Stimulated activated CD8-positive, alpha-beta memory T cell treated with anti-CD3 and anti-CD28 coated beads, Interleukin-2, amount 100 ng/mL, for 48 hours (primary cell): ENCODE data around the gene HOXA7.

ENCODE experiments used
- DNase-seq, 2 donors: peaks; one replicate each; pipeline ENCODE4 v3.0.0-alpha.2; 2020; ENCODE audit warnings: low read depth in 2 of 2

Gene HOXA7

DNA sequence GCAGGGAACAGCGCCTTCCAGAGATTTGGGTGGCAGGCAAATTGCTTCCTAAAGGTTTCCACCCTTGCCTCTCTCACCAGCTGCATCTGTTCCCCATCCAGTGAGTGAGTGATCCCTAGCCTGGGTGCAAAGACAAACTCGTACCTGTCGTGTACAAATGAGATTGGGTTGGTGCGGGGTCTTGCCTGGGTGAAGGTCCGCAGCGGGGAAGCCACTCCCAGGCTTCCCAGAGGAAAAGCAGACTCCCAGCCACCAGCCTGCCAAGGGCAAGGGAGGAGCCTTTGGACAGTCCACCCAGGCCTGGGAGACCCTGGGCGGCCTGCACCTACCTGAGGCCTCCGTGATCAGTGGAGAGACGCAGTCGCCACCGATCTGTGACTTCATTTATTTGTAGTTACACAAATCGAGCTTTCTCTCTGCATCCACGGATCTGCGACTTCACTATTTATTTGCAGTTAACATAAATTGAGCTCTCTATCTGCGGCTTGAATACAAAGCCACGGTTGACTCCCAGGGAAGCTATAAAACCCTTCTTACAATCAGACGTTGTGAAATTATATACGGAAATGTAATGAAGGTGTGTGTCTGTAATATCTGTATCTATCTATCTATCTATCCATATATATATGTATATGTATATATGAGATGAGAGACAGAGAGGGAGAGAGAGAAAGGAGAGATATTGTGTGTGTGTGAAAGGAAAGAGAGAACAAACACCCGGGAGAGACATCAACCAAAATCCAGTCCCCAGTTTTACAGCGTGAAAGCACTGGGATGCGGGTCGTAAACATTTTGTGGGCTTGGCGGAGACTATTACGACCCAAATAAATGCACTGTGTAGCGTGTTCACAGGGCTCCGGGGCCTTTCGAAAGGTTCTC, 3.0 kb upstream of the HOXA7 start:
- DNase-seq: no peak

DNA sequence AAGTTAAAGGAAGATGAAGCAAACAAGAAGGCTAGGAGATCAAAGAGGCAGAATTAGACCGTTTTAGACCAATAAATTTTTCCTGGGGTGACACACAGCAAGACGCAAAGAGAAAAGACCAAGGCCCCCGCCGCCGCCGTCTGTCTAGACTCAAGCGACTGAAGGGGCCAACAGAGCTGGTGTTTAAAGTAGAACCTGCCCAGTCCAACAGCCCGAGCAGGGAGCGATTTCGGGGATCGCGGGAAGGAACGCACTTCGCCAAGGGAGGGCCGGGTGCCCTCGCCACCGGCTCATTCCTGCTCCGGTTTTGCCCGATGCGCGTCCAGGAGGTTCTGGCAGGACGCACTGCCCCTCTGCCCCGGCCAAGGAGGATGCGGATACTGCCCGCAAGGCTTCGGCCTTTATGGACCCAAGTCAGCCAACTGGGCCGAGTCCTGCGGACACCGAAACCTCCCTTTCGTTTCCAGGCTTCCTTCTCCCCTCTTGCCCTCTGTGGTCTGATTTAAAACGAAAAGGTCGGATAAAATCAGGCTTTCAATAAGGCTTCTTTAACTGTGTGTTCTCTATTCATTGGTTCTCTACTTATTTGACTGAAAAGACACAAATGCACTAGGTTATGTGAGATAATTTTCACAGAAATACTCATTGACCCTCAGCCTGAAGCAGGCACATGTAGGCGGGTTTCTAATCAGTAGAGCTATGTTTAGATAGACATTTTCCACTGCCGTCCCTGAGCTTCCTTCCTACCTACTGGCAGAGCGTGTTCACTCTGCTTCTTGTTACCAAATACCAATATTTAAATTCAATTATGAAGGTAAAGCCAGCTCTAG, 2.2 kb upstream of the HOXA7 start:
- DNase-seq: no peak

DNA sequence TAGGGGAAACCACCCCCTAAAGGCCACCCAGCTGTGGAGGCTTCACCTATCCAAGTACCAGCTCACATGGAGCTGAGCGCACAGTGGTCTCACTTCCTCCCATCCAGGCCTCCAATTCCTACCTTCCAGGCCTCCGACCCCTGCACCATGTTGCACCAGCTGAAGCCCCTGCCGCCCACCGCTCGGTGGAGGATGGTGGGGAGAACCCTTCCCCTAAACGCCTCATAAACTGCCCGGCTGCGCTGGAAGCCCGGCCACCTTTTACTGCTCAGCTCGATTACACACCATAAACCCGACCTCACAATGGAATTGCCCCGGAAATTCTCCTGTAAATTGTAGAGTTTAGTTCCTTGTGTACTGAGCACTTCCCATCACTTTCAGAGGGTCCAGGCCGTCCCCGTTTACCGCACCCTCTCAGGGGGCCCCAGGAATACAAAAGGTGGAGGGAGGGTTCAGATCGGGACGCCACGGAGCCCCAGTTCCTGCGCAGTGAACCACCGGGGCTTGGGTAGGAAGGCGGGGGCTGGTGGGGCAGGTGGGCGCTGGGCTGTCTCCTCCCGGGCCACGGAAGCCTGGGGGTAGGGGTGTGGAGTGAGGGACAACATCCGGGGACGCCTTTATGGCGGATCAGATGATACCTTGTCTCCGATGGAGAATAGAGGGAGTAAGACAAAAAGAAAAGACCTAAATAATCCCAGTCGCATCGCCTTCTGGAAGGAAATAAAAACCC, 1.4 kb upstream of the HOXA7 start:
- DNase-seq: no peak

DNA sequence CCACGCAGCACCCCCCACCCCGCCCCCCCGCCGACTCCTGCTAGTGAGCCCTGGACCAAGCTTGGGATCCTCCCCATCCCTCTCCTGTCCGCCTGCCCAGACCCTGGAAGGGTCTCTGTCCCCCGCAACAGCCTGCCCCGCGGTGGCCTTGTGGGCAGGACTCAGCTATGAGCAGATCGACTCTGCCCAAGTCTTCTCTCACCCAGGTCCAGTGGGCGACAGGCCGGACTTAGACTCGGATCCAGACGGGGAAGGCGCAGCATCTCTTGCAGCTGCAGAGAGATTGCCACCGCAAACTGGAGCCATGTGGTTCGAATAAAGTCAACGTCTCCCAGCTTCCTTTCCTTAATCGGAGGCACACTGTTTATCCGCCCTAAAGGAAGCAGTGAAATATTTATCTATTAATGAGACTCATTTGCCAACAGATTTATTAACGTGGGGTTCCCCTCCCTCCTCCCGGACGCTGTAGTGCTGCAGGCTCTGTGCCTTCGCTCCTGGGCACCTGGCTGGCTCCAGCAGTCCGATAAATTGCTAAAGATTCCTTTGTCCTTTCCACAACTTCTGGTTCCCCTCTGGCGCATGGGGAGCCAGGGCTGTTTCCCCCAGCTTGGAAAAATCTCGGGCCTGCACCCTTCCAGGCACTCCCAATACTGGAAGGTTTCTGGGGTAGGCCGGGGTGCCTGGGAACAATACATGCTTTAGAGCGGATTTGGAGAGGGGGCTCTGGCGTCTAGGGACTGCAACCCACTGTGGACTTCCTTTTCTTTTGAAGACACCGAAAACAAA, 634 bp upstream of the HOXA7 start:
- no peak for DNase-seq

DNA sequence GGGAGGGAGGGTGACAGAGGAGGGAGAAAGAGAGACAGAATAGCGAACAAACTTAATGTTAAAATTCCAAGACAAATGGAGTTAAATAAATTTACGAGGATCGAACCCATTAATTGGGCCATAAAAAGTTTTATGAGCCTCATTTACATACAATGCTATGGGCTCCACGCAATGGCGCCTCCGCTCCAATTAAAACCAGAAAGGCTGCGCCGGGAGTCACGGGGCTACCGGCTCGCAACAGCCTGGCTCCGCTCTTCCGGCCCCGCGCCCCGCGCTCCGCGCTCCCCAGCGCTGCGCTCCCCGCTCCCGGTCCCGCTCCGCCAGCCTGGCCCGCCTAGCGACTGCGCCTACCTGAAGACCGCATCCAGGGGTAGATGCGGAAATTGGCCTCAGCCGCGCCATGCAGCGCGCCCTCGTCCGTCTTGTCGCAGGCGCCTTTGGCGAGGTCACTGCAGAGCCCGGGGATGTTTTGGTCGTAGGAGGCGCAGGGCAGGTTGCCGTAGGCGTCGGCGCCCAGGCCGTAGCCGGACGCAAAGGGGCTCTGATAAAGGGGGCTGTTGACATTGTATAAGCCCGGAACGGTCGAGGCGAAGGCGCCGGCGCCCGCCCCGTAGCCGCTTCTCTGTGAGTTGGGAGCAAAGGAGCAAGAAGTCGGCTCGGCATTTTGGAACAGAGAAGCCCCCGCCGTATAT, 513 bp downstream of the HOXA7 start:
- no peak for DNase-seq

DNA sequence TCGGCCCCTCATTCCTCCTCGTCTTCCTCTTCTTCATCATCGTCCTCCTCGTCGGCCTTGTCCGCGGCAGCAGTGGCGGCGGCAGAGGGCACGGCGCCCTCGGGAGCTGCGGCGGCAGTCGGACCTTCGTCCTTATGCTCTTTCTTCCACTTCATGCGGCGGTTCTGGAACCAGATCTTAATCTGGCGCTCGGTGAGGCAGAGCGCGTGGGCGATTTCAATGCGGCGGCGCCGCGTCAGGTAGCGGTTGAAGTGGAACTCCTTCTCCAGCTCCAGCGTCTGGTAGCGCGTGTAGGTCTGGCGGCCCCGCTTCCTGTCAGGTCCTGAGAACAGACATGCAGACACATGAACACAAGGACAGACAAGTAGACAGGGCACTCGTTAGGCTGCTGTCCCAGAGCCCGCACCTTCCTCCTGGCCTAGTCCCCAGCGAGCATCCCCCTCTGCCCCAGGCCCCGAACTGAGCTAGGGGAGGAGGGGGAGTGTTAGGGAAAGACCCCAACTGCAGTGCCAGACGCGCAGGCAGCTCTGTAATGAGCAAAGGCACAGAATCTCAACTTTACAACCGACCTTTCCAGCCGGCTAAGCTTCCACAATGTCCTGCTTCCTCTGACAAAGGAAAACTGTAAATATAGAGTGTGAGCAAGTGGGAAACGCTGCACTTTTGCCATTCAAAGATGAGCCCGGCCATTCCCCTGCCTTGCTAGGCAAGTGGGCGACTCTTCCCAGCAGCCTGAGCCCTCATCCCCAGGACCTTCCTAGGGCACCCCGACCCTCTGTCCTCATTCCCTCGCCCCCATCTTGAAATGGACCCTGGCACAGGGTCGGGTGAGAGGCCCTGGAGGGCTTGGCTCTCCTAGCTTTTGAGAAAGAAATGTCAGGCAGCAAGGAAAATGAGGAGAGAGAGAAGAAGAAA, 1.3 kb downstream of the HOXA7 start:
- DNase-seq: peak in 1 of 2 donors; percentile 40

DNA sequence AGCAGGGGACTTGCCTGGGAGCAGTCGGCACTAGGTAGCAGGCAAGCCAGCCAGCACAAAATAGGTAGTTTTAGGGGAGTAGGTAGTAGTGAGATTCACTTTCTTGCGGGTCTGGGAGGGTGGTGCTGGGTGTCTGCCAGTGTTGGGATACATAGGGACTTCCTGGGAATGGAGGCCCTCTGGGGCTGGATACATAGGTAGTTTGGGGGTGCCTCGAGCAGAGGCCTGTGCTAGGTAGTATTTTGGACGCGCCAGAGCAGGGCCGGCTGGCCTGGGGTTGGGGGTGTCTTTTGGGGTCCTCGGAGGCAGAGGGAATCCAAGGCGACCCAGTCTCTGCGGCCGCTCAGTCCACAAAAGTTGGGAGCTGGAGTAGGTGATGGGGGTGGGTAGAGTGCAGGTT, 2.1 kb downstream of the HOXA7 start:
- no peak for DNase-seq

DNA sequence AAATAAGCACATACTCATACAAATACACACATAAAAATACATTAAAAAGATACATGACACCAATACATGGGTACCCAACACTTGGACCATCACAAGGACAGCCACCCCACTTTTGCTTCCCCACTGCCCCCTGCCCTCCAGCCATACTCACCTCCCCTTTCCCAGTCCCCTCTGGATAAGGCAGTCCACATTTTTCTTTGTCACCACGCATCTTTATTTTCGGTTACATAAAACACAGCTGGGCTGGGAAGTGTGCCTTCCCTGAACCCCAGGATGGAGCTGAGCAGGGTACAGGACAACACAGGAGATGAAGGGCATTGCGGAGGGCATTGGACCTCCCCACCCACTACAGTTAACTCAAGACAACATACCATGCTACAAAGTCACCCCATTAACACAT, 2.9 kb downstream of the HOXA7 start:
- no peak for DNase-seq

DNA sequence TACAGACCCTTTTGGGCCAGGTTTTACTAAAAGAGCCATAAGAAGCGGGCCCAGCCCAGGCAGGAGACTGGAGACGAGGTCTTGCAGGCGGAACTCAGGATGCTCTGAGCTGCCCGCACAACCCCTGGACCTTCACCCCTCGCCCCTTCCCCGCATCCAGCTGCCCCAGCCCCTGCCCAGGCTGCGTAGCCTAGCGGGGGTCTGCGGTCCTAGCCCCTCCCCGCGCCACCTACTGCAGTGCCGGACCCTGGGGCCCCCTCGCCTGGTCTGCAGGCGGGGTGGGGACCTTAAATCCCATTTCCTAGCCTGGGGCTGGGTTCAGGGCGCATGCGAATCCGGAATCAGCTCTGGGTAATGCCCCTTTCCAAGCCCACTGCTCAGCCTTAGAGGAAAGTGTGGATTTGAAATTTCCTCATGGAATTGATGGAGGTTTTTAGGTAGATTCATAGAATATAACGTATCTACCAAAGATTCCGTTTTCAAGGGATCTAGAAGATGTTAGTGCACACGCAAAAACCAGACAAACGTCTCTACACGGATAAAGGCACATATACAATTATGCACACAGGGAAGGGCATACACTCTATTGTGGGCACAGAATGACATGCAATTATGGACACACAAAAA, 3.5 kb downstream of the HOXA7 start:
- DNase-seq: no peak

DNA sequence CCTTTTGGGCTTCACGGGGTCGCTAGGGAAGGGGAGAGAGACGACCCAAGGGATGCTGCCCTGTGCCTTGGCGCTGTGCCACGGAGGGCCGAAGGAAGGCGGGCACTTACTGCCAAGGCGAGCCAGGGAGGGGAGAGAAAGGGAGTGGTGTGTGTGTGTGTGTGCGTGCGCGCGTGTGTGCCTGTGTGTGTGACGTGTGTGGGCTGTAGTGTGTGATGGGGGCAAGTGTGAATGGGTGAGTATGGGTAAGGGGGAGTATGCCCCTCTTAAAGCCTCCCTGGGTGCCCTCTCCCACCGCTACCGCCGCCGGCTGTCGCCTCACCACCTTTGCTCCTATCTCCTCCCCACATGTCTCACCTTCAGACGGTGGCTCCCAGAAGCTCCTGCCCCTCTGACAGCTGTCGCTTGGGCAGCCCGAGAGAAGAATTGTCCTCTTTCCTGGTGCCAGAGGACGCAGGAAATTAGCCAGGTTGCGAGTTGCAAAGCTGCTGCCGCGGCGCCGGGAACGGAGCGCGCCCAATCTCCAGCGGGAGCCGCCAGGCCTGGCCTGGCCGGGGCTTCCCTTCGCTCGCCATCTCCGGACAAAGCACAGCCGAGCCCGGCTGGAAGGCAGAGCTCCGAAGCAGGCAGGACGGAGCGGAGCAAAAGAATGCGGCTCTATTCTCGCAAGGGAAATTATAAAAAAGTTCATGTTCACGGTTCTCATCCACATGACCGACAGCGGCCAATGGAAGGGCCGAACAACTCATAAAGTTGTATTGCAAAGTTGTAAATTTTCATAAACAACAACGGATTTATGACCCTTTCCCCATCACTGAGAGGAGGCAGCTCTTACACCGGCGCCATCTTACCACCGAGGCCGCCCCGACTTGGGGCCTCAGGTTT, 4.3 kb downstream of the HOXA7 start, which contains the start of gene HOXA3:
TSS of gene HOXA3 (minus strand) at position 653 of the 885 bp plus-strand sequence. CDS start 41,943 bp downstream, outside the sequence.
- no peak for DNase-seq

DNA sequence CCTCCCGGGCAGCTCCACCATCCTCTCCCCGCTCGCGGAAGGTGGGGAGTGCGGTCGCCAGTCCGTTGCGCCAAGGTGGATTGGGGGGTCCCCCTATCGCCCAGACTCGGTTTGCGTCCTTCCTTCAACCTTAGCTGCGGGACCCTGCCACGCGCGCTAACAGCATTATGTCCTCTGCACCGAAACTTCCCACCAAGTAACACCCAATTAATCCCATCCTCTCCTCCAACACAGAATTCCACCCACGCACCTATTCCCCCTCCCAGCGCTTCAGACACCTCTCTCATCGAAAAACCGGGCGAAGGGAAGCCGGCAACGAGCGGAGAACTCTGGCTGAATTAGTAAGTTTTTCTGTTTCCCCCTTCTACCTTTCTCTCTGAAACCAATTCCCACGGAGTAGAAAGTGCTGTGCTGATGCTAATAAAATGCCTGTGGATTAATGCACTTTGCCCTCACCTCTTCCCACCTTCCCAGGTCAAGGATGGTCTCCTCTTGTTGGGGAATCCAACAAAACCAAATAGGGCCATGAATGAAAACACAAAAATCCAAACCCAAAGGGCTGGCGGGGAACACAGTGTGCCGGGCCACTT, 5.0 kb downstream of the HOXA7 start:
- DNase-seq: no peak

DNA sequence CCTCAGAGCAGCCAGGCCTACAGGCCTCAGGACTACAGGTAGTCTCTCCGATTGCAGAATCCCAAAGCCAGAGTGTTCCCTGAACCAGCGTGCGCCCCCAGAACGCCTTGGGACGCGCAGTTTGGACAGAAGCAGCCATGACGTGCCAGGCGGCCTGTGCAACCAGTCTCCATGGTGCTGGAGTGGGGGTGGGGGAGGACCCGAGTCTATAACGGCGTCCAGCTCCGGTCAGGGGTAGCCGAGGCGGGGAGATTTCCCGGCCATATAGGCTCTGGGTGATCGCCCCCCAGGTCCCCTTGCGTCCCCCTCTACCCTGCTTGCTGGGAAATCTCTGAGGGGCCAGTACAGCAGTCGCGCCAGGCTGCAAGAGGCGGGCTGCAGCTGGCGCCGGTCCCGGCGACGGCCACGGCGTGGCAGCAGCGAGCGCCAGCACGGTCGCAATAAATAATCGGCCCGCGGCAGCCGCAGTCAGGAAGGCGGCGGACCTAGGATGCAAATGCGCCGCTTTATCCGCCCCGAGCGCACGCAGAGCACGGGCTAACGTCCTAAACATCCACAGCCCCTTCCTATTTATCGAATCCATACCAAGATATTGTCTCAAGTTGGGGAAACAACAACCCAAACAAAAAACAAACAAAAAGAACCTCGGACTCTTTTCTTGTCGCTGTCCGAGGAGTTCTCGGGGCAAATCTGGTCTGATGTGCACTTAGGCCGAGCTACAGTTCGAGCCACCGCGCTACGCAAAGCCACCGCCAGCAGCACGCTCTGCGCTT, 5.7 kb downstream of the HOXA7 start:
- DNase-seq: peak; percentile 47 to 55

DNA sequence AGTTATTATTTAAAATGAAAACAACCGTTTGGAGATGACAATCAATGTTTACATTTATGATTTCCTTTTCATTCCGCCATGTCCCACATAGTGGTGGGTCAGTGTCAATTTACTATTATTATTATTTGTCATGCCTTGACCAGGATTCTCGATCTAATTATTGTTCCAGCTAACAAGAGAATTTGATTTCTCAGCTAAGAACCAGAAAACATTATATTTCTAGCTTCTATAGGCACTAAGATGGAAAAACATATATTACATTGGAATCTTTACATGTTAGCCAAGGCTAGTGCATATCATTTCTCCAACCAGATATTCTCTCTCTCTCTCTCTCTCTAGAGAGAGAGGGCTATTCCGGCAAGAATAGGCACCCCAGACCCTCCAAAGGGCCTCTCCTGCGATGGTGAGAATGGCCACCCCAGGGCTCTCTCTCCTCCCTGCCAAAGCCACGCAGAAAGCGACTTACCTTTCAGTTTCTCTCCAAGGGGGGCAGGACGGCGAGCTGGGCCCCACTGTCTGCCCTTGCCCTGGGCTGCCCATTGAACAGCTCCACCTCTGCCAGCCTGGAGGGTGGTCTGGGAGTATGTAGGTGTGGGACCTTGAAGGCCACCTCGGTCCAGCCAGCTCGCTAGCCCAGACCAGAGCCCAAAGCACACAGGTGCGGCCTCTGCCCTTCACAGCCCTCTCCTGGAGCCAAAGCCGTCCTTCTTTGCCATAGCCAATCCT, 6.5 kb downstream of the HOXA7 start:
- no peak for DNase-seq

DNA sequence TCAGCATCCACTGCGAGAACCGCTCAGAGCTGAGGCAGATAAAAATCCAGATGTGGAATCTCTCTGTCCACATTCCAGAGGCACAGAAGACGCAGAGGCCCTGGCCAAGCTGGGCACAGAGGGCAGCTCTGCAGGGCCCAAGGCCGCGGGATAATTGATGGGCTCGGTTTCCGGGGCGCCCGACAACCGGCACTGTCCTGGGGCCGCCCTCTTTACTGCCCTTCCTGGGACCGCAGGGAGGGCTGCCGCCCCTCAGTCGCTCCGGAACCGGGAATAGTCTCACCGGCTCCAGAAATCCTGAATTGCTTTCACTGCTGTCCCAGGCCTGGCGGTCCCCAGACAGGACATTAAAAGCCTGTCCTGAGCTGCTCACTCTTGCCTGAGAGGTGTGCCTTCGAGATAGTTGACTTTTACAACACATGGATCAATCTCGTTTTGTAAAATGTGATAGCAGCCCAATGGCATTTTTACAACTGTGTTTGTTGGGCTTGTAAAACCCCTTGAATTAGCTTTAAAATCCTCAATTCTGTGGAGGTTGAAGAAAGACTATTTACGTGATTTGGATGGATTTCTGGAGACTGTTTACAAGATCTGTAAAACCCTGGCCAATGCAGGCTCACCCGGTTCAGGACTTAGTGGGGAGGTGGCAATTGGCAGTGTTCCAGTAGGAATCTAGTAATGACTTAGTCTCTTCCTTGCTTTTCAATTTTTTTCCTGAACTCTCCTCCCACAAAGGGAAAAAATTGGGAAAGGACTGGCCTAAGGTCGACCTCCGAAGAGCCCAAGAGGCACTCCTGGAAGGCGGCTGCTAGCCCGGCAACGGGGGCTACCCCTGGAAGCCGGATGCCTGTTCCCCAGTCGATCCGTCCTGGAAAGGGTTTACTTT, 7.5 kb downstream of the HOXA7 start:
- no peak for DNase-seq

DNA sequence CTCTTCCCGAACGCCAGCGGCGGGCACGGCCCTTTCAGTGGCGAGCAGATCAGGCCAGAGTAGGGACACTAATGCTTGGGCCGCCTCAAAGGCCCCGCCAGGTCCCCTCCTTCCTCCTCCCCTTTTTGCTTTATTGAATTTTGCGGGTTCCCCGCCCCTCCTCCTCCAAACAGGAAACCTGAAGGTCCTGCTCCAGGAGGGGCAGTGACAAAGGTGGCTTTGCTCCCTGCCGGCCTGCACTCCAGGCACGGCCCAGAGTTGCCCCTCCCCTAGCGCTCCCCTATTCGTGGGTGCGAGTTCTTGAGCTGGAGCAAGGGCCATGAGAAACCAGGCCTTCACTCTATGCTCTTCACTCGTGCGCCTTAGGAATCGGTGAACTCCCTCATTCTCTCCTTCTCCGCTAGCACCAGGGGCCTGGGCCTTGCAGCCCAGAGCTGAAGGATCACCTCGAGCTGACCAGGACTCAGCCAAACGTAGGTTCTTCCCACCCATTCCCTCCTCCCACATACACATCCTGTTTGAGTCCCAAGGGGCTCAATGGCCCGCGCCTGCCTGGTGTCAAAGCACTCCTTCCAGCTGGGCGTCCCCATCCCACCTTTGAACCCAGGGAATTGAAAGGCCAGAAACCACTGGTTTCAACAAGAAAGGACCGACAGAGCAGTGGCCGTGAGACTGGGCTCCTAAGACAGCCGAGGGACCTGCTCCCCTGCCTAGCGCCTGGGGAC, 8.3 kb downstream of the HOXA7 start:
- no peak for DNase-seq
